Measurements from ENCODE around the gene HSF2.
A peak's percentile ranks its signal among the peaks of the same experiment; 100 is the strongest.

HSF2 gene

DNA sequence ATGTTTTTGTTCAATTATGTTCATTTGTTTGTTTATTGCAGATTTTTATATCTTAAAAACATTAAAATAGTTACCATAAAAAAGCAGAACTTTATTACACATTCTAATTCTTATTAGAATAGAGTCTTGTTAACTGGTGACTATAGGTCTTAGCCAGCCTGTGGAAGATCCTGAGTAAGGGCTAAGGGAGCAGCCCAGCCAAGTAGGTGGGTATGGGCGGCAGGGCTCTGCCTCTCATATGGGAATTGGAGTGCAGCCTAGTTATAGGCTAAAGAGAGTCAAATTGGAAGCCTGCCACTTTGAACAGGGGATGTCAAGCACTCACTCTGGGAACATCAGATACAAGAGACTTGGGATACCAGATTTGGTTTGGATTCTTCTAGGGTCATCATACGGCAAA is 10.5 kb upstream of the HSF2 start:
- no peak for TF ChIP-seq CTCF (IDR thresholded peaks at IDR 0.05; ENCODE audit: low read depth, low read length)
- no peak overlapping the region for H3K4me3 ChIP-seq (ENCODE audit: low read depth, low read length)

GRCh38 chr6:122389704-122390372 is 9.6 kb upstream of the HSF2 start:
- no peak overlapping the region for H3K4me3 ChIP-seq (ENCODE audit: low read depth, low read length)
- no peak for TF ChIP-seq CTCF (IDR thresholded peaks at IDR 0.05; ENCODE audit: low read depth, low read length)

GRCh38 chr6:122392564-122393350 is 6.7 kb upstream of the HSF2 start:
- TF ChIP-seq CTCF (IDR thresholded peaks at IDR 0.05; ENCODE audit: low read depth, low read length): no peak
- H3K4me3 ChIP-seq (ENCODE audit: low read depth, low read length): no peak overlapping the region

DNA sequence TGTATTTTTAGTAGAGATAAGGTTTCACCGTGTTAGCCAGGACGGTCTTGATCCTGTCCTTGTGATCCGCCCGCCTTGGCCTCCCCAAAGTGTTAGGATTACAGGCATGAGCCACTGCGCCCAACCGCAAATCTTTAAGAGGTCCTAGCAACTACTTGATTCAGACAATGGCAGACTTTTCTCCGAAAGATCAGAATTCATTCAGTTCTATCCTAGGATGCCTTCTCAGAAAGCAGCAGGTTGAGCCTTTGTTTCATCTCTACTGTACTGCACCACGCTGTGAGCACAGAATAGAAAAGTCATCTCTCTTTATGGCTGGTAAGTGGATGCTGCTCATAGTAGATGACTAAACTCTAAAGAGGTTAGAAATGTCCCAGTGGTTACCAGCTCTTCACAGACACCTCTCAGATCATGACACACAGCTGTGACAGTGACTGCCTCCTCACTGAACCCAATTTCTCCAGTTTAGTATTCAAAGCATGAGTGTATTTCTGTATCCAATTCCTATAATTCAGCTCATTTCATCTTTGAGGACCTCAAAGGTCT is 6.0 kb upstream of the HSF2 start:
- TF ChIP-seq CTCF (IDR thresholded peaks at IDR 0.05; ENCODE audit: low read depth, low read length): no peak
- H3K4me3 ChIP-seq (ENCODE audit: low read depth, low read length): no peak overlapping the region

DNA sequence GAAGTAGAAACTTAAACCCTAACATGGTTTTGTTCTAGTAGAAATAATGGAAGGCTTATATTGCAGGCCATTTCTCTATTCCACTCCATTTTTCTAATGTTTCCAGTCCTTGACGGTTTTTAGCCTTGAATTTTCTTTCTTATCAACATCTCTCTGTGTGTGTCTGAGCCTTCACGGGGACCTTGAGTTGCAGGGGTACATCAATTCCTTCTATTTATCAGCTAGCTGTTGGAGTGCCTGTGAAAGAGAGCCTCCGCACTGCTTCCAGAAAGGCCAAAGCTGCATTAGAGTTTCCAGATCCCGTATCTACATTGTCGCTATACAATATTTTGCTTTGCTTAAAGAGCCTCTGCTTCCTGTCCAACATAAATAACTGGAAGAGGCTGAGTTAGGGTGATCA is 5.4 kb upstream of the HSF2 start:
- no peak for TF ChIP-seq CTCF (IDR thresholded peaks at IDR 0.05; ENCODE audit: low read depth, low read length)
- no peak overlapping the region for H3K4me3 ChIP-seq (ENCODE audit: low read depth, low read length)

DNA sequence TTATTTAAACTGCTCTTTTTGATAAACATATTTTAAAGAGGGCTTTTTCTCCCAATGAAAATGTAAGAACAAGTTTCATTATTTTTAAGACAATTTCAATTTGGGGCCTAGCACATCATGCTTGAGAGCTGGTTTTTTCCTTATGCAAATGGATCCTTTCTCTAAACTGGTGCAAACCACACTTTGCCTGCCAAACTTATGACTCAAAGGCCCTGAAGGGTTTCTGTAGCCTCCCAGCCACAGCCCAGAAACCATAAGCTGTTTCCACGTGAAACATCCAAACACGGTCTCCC is 451 bp upstream of the HSF2 start:
- H3K4me3 ChIP-seq (ENCODE audit: low read depth, low read length): peak overlapping the region; percentile 29; the same call in 1 of the 2 replicates
- no peak for TF ChIP-seq CTCF (IDR thresholded peaks at IDR 0.05; ENCODE audit: low read depth, low read length)

GRCh38 chr6:122400121-122400450 is 634 bp downstream of the HSF2 start:
- H3K4me3 ChIP-seq (ENCODE audit: low read depth, low read length): peak overlapping the region; percentile 95
- TF ChIP-seq CTCF (IDR thresholded peaks at IDR 0.05; ENCODE audit: low read depth, low read length): no peak
